ENCODE measurements around the gene CDHR2.

The CDHR2 gene

DNA sequence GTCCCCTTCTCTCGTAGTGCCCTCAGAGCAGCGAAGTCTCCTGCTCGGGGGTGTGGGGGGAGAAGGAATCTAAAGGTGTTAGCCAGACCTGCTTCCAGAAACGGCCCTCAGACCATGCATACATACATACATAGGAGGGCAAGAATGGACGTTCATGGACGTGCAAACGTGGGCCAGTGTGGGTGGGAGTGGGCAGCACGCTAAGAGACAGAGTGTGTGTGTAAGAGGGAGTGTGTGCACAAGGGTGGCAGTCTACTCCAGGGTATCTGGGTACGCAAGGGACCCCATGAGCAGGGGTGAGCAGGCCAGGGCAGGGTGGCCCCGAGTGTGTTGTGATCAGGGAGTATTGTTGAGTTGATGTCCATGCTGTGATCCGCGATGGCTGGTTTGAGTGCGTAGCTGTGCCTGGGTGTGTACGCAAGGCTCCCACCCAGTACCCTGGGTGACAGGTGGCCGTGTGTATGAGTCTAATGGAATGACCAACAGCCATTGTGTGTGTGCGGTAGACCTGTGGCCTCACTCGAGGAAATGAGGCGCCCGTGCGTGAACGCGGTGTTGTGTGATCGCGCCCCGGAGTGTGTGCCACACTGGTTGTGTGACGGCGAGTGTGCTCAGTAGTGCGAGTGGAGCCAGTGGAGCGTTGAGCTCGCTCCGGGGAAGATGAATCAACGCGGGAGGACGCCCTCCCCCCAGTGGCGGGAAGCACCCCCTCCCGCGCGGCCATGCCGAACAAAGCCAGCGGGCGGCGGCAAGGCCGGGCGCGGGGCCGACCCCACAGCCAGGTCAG is 60.0 kb downstream of the CDHR2 start (continued):
- TF ChIP-seq, protein P1, sequence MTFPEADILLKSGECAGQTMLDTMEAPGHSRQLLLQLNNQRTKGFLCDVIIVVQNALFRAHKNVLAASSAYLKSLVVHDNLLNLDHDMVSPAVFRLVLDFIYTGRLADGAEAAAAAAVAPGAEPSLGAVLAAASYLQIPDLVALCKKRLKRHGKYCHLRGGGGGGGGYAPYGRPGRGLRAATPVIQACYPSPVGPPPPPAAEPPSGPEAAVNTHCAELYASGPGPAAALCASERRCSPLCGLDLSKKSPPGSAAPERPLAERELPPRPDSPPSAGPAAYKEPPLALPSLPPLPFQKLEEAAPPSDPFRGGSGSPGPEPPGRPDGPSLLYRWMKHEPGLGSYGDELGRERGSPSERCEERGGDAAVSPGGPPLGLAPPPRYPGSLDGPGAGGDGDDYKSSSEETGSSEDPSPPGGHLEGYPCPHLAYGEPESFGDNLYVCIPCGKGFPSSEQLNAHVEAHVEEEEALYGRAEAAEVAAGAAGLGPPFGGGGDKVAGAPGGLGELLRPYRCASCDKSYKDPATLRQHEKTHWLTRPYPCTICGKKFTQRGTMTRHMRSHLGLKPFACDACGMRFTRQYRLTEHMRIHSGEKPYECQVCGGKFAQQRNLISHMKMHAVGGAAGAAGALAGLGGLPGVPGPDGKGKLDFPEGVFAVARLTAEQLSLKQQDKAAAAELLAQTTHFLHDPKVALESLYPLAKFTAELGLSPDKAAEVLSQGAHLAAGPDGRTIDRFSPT (tag by site-specific recombination; IDR thresholded peaks at IDR 0.05), result no peak
- TF ChIP-seq, protein P2, sequence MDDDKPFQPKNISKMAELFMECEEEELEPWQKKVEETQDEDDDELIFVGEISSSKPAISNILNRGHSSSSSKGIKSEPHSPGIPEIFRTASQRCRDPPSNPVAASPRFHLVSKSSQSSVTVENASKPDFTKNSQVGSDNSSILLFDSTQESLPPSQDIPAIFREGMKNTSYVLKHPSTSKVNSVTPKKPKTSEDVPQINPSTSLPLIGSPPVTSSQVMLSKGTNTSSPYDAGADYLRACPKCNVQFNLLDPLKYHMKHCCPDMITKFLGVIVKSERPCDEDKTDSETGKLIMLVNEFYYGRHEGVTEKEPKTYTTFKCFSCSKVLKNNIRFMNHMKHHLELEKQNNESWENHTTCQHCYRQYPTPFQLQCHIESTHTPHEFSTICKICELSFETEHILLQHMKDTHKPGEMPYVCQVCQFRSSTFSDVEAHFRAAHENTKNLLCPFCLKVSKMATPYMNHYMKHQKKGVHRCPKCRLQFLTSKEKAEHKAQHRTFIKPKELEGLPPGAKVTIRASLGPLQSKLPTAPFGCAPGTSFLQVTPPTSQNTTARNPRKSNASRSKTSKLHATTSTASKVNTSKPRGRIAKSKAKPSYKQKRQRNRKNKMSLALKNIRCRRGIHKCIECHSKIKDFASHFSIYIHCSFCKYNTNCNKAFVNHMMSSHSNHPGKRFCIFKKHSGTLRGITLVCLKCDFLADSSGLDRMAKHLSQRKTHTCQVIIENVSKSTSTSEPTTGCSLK (tag by site-specific recombination; IDR thresholded peaks at IDR 0.05), result no peak
- no peak for TF ChIP-seq GLI4 (tag by site-specific recombination; IDR thresholded peaks at IDR 0.05)
- peak; percentile 59; the same call in 1 of the 2 replicates for TF ChIP-seq KLF10 (tag by site-specific recombination; IDR thresholded peaks at IDR 0.05)
- peak; percentile 64 for TF ChIP-seq ZBTB20 (tag by site-specific recombination; IDR thresholded peaks at IDR 0.05)
- TF ChIP-seq ZNF274 (IDR thresholded peaks at IDR 0.05; ENCODE audit: low read length), result no peak
- TF ChIP-seq ZNF274 (tag by site-specific recombination; IDR thresholded peaks at IDR 0.05; ENCODE audit: borderline replicate concordance), result no peak
- no peak for TF ChIP-seq ZNF785 (tag by site-specific recombination; IDR thresholded peaks at IDR 0.05)
- TF ChIP-seq ZSCAN16 (tag by site-specific recombination; IDR thresholded peaks at IDR 0.05), result no peak
- TF ChIP-seq, protein P3, sequence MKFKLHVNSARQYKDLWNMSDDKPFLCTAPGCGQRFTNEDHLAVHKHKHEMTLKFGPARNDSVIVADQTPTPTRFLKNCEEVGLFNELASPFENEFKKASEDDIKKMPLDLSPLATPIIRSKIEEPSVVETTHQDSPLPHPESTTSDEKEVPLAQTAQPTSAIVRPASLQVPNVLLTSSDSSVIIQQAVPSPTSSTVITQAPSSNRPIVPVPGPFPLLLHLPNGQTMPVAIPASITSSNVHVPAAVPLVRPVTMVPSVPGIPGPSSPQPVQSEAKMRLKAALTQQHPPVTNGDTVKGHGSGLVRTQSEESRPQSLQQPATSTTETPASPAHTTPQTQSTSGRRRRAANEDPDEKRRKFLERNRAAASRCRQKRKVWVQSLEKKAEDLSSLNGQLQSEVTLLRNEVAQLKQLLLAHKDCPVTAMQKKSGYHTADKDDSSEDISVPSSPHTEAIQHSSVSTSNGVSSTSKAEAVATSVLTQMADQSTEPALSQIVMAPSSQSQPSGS (tag by site-specific recombination; IDR thresholded peaks at IDR 0.05; ENCODE audit: low read depth), result no peak
- TF ChIP-seq, protein P4, sequence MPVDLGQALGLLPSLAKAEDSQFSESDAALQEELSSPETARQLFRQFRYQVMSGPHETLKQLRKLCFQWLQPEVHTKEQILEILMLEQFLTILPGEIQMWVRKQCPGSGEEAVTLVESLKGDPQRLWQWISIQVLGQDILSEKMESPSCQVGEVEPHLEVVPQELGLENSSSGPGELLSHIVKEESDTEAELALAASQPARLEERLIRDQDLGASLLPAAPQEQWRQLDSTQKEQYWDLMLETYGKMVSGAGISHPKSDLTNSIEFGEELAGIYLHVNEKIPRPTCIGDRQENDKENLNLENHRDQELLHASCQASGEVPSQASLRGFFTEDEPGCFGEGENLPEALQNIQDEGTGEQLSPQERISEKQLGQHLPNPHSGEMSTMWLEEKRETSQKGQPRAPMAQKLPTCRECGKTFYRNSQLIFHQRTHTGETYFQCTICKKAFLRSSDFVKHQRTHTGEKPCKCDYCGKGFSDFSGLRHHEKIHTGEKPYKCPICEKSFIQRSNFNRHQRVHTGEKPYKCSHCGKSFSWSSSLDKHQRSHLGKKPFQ (tag by site-specific recombination; IDR thresholded peaks at IDR 0.05), result peak; percentile 36; the same call in 1 of the 2 replicates
- TF ChIP-seq PRDM1 (tag by site-specific recombination; IDR thresholded peaks at IDR 0.05), result no peak
- TF ChIP-seq ZNF175 (tag by site-specific recombination; IDR thresholded peaks at IDR 0.05), result no peak
- TF ChIP-seq BCL11A (tag by site-specific recombination; IDR thresholded peaks at IDR 0.05; ENCODE audit: low read depth), result no peak
- no peak for TF ChIP-seq OSR2 (tag by site-specific recombination; IDR thresholded peaks at IDR 0.05)
- TF ChIP-seq, protein P5, sequence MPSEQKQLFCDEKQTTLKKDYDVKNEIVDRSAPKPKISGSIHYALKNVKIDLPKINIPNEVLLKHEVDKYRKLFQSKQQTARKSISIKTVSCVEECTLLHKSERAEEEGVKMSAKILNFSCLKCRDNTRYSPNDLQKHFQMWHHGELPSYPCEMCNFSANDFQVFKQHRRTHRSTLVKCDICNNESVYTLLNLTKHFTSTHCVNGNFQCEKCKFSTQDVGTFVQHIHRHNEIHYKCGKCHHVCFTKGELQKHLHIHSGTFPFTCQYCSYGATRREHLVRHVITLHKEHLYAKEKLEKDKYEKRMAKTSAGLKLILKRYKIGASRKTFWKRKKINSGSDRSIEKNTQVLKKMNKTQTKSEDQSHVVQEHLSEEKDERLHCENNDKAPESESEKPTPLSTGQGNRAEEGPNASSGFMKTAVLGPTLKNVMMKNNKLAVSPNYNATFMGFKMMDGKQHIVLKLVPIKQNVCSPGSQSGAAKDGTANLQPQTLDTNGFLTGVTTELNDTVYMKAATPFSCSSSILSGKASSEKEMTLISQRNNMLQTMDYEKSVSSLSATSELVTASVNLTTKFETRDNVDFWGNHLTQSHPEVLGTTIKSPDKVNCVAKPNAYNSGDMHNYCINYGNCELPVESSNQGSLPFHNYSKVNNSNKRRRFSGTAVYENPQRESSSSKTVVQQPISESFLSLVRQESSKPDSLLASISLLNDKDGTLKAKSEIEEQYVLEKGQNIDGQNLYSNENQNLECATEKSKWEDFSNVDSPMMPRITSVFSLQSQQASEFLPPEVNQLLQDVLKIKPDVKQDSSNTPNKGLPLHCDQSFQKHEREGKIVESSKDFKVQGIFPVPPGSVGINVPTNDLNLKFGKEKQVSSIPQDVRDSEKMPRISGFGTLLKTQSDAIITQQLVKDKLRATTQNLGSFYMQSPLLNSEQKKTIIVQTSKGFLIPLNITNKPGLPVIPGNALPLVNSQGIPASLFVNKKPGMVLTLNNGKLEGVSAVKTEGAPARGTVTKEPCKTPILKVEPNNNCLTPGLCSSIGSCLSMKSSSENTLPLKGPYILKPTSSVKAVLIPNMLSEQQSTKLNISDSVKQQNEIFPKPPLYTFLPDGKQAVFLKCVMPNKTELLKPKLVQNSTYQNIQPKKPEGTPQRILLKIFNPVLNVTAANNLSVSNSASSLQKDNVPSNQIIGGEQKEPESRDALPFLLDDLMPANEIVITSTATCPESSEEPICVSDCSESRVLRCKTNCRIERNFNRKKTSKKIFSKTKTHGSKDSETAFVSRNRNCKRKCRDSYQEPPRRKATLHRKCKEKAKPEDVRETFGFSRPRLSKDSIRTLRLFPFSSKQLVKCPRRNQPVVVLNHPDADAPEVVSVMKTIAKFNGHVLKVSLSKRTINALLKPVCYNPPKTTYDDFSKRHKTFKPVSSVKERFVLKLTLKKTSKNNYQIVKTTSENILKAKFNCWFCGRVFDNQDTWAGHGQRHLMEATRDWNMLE (tag by site-specific recombination; conservative IDR thresholded peaks at IDR 0.05; ENCODE audit: low read depth), result no peak
- no peak for TF ChIP-seq ZNF366 (tag by site-specific recombination; conservative IDR thresholded peaks at IDR 0.05)
- no peak for TF ChIP-seq ZSCAN23 (tag by site-specific recombination; IDR thresholded peaks at IDR 0.05)
- no peak for TF ChIP-seq ZFP41 (tag by site-specific recombination; IDR thresholded peaks at IDR 0.05; ENCODE audit: borderline replicate concordance)
- TF ChIP-seq SALL2 (tag by site-specific recombination; IDR thresholded peaks at IDR 0.05; ENCODE audit: borderline replicate concordance), result no peak
- no peak for TF ChIP-seq ZBTB1 (tag by site-specific recombination; IDR thresholded peaks at IDR 0.05)
- no peak for TF ChIP-seq ZNF404 (tag by site-specific recombination; IDR thresholded peaks at IDR 0.05)
- TF ChIP-seq ZNF48 (tag by site-specific recombination; IDR thresholded peaks at IDR 0.05), result no peak
- no peak for TF ChIP-seq ZNF776 (tag by site-specific recombination; IDR thresholded peaks at IDR 0.05; ENCODE audit: borderline replicate concordance)
- no peak for TF ChIP-seq ZNF121 (tag by site-specific recombination; IDR thresholded peaks at IDR 0.05)
- no peak for TF ChIP-seq ZNF521 (tag by site-specific recombination; IDR thresholded peaks at IDR 0.05)
- no peak for TF ChIP-seq ZNF169 (tag by site-specific recombination; IDR thresholded peaks at IDR 0.05)
